22Rv1 (cell line): ENCODE measurements around the gene WHAMM.

Experiments used
- H3K27ac ChIP-seq: fragments of 450-650 bp; 2 replicates; pipeline ENCODE4 v1.5.1; 2017
- CTCF ChIP-seq: fragments of 450-650 bp; IDR thresholded peaks from 2 replicates; pipeline ENCODE4 v1.5.1; 2017; ENCODE audit warnings: mild to moderate bottlenecking
- ZFX ChIP-seq: fragments of 450-650 bp; IDR thresholded peaks from 2 replicates; pipeline ENCODE4 v1.6.1; 2017; ENCODE audit warnings: antibody characterized with exemption, borderline replicate concordance

WHAMM gene

GRCh38 chr15:82880704-82881103 lies 71.3 kb downstream of the WHAMM start:
- H3K27ac ChIP-seq = no peak overlapping the region
- TF ChIP-seq ZFX (no peak), CTCF (no peak)

GRCh38 chr15:82881747-82882146 lies 72.3 kb downstream of the WHAMM start:
- TF ChIP-seq ZFX (no peak), CTCF (no peak)
- no peak overlapping the region for H3K27ac ChIP-seq

- no peak for TF ChIP-seq ZFX
- no peak for TF ChIP-seq CTCF
- no peak overlapping the region for H3K27ac ChIP-seq
These were observed 73.0 kb downstream of the WHAMM start for GRCh38 chr15:82882273-82882928.
